Panc1 (cell line): ENCODE measurements around the gene LBH. TPM values are rescaled to one million over a fixed set of nuclear protein-coding genes. Genes with fewer than 3 reads are reported as not detected.

Experiments used
- ATAC-seq: fragments of 200-7000 bp; cut with Tn5 transposase; 2 replicates; pipeline ENCODE4 v1.9.1; 2020; ENCODE audit warnings: mild to moderate bottlenecking, moderate library complexity
- BruUV-seq: library from RNA; stranded (reverse); fragments of 400-500 nt; replicated peaks from 2 replicates; lab custom pipeline; 2021; lab: Mats Ljungman, UMichigan
- CTCF ChIA-PET: fragments of 300-600 bp; sonication (Branson Sonifier 250); formaldehyde crosslinking; loops from one replicate; lab custom pipeline; 2022; ENCODE audit warnings: antibody characterized with exemption; lab: Charles Lee
- POLR2A ChIA-PET: fragments of 300-600 bp; sonication (Branson Sonifier 250); formaldehyde crosslinking; loops from one replicate; lab custom pipeline; 2022; ENCODE audit warnings: antibody characterized with exemption; lab: Charles Lee
- DNase-seq: peaks from one replicate; pipeline ENCODE4 v3.0.0-alpha.2; 2010; ENCODE audit warnings: low read depth, low spot score
- H3K27ac ChIP-seq: 2 replicates; pipeline ENCODE4 v1.5.1; 2011; ENCODE audit warnings: mild to moderate bottlenecking, low read length, inconsistent platforms
- H3K27me3 ChIP-seq: fragments of 200-500 bp; sonication (Bioruptor generic); 2 replicates; pipeline ENCODE4 v1.6.0; 2014; ENCODE audit warnings: low read length, inconsistent platforms; ENCODE audit not compliant: control insufficient read depth, insufficient read depth
- H3K36me3 ChIP-seq: fragments of 200-500 bp; sonication (Bioruptor generic); 2 replicates; pipeline ENCODE4 v1.5.1; 2014; ENCODE audit warnings: inconsistent platforms, mild to moderate bottlenecking, low read length, moderate library complexity; ENCODE audit not compliant: control insufficient read depth, insufficient read depth
- H3K4me1 ChIP-seq: 2 replicates; pipeline ENCODE4 v1.5.1; 2011; ENCODE audit warnings: inconsistent platforms, mild to moderate bottlenecking, low read length, moderate library complexity; ENCODE audit not compliant: control insufficient read depth, insufficient read depth
- H3K4me3 ChIP-seq, 2 experiments: 2 replicates each; pipeline ENCODE4 v1.5.1; 2011 to 2012; ENCODE audit warnings: low read depth in 2 of 2, low read length in 2 of 2, mild to moderate bottlenecking in 2 of 2, inconsistent platforms in 1 of 2, moderate library complexity in 1 of 2
- H3K9me3 ChIP-seq: fragments of 200-500 bp; sonication (Bioruptor generic); 2 replicates; pipeline ENCODE4 v1.5.1; 2014; ENCODE audit warnings: low read depth, mild to moderate bottlenecking, inconsistent platforms, low read length, moderate library complexity; ENCODE audit not compliant: control insufficient read depth, insufficient read depth
- CTCF ChIP-seq: fragments of 450-650 bp; IDR thresholded peaks from 2 replicates; pipeline ENCODE4 v1.5.1; 2017; ENCODE audit warnings: mild to moderate bottlenecking
- POLR2AphosphoS5 ChIP-seq: IDR thresholded peaks from 2 replicates; pipeline ENCODE4 v1.6.1; 2012; ENCODE audit warnings: mild to moderate bottlenecking, low read depth, low read length, moderate library complexity
- REST ChIP-seq, 2 experiments: IDR thresholded peaks; 2 replicates each; pipeline ENCODE4 v1.6.1; 2011 to 2012; ENCODE audit warnings: low read depth in 2 of 2, control low read depth in 1 of 2, low read length in 1 of 2, mild to moderate bottlenecking in 1 of 2, moderate library complexity in 1 of 2; ENCODE audit not compliant: insufficient read depth in 1 of 2
- SIN3A ChIP-seq: IDR thresholded peaks from 2 replicates; pipeline ENCODE4 v1.6.1; 2012; ENCODE audit warnings: low read depth, mild to moderate bottlenecking, low read length, moderate library complexity, borderline replicate concordance; ENCODE audit not compliant: insufficient read depth
- TCF7L2 ChIP-seq: IDR thresholded peaks from 2 replicates; pipeline ENCODE4 v1.6.1; 2011; ENCODE audit warnings: mild to moderate bottlenecking, low read depth, low read length, inconsistent platforms
- in situ Hi-C: cut with HindIII; loops from 2 replicates; pipeline ENCODE4 v1.10.0; 2016; ENCODE audit warnings: low sequenced_read_pairs, low pct_unique_long_range_greater_than_20kb
- intact Hi-C: fragments of 100-400 bp; cut with micrococcal nuclease; formaldehyde crosslinking; loops from one replicate; pipeline ENCODE4 v1.10.0; 2022; ENCODE audit not compliant: unreplicated experiment
- total RNA-seq: library from RNA; stranded (reverse); gene quantifications from one replicate; pipeline ENCODE4 v1.2.1, GENCODE V29; 2021; ENCODE audit not compliant: unreplicated experiment

LBH gene
- total RNA-seq, 1 experiment from 2014 or later, result 2.2 TPM

- TF ChIP-seq SIN3A (no peak), CTCF (no peak), POLR2AphosphoS5 (no peak), TCF7L2 (no peak), REST (IDR thresholded peaks at IDR 0.05; ENCODE audit: insufficient read depth in 1 of 2, low read depth in 2 of 2, low read length in 1 of 2) (no peak)
- no peaks in the 10 kb centered on the region for H3K27me3 ChIP-seq
- ChIA-PET CTCF (interaction anchor here (0.6 kb wide), 1 partner anchor 73 kb away, joined by 4 read pairs; no protein-coding TSS in a partner anchor), POLR2A (no interaction called here)
- no peak overlapping the region for H3K27ac ChIP-seq
- no peaks in the 10 kb centered on the region for H3K4me1 ChIP-seq
- no peaks in the 10 kb centered on the region for H3K9me3 ChIP-seq
- DNase-seq (no peak), ATAC-seq (no peak)
- no peaks in the 10 kb centered on the region for H3K36me3 ChIP-seq
- in situ Hi-C loops (no loop called here), intact Hi-C loops (no loop called here)
- H3K4me3 ChIP-seq, result no peak overlapping the region
- no TSS peak for BruUV-seq
Observed at GRCh38 chr2:30305235-30305634, 73.9 kb downstream of the LBH start.

- intact Hi-C loops, result no loop called here
- ATAC-seq, result no peak
- no TSS peak for BruUV-seq
Observed at GRCh38 chr2:30306522-30306921, 75.2 kb downstream of the LBH start.

More at GRCh38 chr2:30306522-30306921, 75.2 kb downstream of the LBH start:
- TF ChIP-seq POLR2AphosphoS5 (no peak), SIN3A (no peak), REST (IDR thresholded peaks at IDR 0.05; ENCODE audit: insufficient read depth in 1 of 2, low read depth in 2 of 2, low read length in 1 of 2) (no peak), CTCF (no peak), TCF7L2 (no peak)
- in situ Hi-C loops, result no loop called here
- ChIA-PET CTCF (no interaction called here), POLR2A (no interaction called here)
- Histone ChIP-seq H3K9me3 (no peaks in the 10 kb centered on the region), H3K27ac (no peak overlapping the region), H3K27me3 (no peaks in the 10 kb centered on the region), H3K4me3 (no peak overlapping the region), H3K4me1 (no peaks in the 10 kb centered on the region), H3K36me3 (no peaks in the 10 kb centered on the region)
- DNase-seq, result no peak
